HG03565 (cell line): ENCODE results near the gene CIITA.
A peak's percentile ranks its signal among the peaks of the same experiment; 100 is the strongest.
"Not testable (repeated sequence)": the region's sequence is repeated elsewhere in the genome, so short reads cannot be mapped to it uniquely, and the experiment has no call there.

Experiments
- ATAC-seq: cut with Tn5 transposase; IDR thresholded peaks from one replicate; pipeline ENCODE4 v1.9.1; 2021; ENCODE audit warnings: mild to moderate bottlenecking, moderate library complexity; ENCODE audit not compliant: unreplicated experiment

The CIITA gene, protein sequence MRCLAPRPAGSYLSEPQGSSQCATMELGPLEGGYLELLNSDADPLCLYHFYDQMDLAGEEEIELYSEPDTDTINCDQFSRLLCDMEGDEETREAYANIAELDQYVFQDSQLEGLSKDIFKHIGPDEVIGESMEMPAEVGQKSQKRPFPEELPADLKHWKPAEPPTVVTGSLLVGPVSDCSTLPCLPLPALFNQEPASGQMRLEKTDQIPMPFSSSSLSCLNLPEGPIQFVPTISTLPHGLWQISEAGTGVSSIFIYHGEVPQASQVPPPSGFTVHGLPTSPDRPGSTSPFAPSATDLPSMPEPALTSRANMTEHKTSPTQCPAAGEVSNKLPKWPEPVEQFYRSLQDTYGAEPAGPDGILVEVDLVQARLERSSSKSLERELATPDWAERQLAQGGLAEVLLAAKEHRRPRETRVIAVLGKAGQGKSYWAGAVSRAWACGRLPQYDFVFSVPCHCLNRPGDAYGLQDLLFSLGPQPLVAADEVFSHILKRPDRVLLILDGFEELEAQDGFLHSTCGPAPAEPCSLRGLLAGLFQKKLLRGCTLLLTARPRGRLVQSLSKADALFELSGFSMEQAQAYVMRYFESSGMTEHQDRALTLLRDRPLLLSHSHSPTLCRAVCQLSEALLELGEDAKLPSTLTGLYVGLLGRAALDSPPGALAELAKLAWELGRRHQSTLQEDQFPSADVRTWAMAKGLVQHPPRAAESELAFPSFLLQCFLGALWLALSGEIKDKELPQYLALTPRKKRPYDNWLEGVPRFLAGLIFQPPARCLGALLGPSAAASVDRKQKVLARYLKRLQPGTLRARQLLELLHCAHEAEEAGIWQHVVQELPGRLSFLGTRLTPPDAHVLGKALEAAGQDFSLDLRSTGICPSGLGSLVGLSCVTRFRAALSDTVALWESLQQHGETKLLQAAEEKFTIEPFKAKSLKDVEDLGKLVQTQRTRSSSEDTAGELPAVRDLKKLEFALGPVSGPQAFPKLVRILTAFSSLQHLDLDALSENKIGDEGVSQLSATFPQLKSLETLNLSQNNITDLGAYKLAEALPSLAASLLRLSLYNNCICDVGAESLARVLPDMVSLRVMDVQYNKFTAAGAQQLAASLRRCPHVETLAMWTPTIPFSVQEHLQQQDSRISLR

DNA sequence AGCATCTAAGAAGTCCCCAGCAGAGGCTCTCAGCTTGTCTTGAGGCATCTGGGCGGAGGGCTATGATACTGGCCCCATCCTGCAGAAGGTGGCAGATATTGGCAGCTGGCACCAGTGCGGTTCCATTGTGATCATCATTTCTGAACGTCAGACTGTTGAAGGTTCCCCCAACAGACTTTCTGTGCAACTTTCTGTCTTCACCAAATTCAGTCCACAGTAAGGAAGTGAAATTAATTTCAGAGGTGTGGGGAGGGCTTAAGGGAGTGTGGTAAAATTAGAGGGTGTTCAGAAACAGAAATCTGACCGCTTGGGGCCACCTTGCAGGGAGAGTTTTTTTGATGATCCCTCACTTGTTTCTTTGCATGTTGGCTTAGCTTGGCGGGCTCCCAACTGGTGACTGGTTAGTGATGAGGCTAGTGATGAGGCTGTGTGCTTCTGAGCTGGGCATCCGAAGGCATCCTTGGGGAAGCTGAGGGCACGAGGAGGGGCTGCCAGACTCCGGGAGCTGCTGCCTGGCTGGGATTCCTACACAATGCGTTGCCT lies at the start of gene CIITA:
TSS of gene CIITA (plus strand) at position 404 of the 543 bp plus-strand sequence. CDS start at position 533, 129 bp downstream.
- peak; percentile 39 for ATAC-seq

DNA sequence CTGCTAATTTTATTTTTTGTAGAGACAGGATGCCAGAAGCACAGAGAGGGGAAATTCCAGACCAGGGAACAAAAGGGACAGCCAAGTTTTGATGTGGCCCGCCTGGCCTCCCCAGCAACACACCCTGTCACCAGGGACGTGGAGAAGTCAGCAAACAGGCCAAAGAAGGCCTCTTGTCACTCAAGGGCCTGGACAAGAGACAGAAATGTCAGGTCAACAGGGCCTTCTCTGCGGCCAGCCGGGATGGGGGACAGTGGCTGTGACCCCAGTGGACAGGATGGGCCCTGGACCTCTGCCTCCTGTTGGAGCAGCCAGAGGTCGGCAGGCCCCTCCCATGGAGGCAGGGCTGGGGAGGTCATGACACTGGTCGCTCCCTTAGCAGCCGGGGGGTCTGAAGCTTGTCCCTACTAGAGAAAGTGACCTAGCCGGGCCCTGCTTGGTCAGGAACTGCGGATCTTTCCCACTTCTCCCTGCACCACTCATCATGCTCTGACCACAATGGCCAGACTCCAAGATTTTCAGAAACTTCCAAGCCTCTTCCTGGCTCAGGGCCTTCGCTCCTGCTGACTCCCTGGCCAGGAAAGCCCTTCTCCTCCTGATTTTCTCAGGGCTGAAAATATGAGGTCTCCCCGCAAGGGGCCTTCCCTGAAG lies 49.2 kb upstream of the CIITA start:
- no peak for ATAC-seq

GRCh38 chr16:10828851-10829366 lies 48.1 kb upstream of the CIITA start:
- no peak for ATAC-seq

- not testable (repeated sequence) for ATAC-seq
These were observed 47.5 kb upstream of the CIITA start for GRCh38 chr16:10829390-10830098.

DNA sequence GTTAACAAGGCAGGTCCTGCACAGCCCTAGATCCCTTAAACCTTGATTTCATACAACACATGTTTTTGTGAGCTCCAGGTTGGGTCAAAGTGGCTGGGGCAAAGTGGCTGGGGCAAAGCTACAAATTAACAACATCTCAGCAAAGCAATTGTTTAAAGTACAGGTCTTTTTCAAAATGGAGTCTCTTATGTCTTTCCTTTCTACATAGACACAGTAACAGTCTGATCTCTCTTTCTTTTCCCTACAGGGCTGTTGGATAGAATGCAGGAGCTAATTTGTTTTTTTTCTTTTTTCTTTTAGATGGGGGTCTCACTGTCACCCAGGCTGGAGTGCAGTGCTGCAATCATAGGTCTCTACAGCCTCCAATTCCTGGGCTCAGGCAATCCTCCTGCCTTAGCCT lies 46.8 kb upstream of the CIITA start:
- not testable (repeated sequence) for ATAC-seq

DNA sequence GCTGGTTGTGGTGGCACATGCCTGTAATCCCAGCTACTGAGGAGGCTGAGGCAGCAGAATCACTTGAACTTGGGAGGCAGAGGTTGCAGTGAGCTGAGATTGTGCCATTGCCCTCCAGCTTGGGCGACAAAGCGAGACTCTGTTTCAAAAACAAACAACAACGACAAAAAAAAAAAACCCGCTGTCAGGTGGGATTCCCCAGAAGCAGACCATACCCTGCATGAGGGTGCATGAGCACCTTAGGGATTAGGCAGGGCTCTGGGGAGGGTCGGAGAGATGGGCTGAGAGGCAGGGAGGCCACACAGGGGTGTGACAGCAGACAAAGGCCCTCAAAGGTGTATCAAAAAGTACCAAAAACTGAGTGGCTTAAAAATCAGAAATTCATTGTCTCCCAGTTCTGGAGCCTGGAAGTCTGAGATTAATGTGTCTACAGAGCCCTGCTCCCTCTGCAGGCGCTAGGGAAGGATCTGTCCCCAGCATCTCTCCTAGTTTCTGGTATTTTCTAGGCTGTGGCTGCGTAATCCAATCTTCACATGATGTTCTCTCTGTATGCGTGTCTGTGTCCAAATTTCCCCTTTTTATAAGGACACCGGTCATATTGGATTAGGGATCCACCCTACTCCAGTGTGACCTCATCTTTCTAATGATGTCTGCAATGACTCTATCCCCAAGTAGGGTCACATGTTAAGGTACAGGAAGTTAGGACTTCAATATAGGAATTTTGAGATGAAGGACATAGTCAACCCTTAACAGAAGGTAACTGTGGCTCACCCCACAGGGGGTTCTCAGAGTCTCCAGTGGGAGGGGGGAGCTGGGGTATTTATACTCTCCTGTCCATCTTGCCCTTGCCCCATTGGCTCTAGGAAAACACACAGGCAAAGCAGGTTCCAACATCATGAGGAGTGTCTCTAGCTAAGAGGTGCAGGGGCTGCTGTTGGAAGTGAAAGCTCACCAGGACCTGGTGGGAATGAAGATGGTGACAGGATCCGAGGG lies 44.8 kb upstream of the CIITA start:
- no peak for ATAC-seq

DNA sequence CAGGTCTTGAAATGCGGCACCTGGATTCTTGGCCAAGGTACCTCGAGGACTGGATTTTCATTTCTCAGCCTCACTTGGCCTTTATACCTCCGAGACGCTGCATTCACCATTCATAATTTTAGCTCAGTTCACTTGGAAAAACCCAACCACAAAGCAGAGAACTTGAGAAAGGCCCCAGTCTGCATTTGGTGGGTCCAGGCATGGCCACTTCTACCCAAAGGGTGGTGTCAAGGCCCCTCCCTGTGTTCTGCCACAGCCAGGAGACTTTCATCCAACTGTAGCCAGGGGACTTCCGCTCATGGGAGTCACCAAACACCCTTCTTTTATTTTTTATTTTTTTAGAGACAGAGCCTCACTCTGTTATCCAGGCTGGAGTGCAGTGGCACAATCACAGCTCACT lies 43.7 kb upstream of the CIITA start:
- ATAC-seq, result no peak

DNA sequence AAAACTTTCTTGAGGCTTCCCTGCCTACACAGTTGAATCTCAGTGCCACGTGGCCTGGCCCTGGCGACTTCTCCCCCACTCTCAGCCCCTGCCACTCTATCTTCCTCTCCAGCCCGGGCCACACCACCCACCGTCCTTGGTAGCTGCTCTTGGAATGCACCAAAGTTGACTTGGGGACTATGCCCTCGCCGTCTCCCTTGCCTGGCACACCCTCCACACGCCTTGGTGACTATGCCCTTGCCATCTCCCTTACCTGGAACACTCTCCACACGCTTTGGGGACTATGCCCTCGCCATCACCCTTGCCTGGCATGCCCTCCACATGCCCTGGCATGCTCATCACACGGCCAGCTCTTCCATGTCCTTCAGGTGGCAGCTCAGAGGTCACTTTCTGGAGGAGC lies 42.9 kb upstream of the CIITA start:
- no peak for ATAC-seq

DNA sequence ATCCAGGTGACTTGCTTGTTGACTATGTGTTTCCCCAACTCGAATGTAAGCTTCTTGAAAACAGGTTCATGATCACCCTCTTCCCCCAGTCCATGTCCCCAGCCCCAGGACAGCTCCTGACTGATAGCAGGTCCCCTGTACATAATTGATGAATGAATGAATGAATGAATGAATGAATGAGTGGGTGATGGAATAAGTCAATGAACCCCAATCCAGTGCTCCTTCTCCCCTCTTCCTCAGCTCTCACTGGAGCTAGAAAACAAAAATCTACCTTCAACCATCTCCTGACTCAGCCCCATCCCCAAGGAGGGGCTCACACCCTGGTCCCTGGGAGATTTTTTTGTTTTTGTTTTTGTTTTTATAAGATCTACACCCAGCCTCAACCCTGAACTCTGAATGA lies 42.2 kb upstream of the CIITA start:
- no peak for ATAC-seq

DNA sequence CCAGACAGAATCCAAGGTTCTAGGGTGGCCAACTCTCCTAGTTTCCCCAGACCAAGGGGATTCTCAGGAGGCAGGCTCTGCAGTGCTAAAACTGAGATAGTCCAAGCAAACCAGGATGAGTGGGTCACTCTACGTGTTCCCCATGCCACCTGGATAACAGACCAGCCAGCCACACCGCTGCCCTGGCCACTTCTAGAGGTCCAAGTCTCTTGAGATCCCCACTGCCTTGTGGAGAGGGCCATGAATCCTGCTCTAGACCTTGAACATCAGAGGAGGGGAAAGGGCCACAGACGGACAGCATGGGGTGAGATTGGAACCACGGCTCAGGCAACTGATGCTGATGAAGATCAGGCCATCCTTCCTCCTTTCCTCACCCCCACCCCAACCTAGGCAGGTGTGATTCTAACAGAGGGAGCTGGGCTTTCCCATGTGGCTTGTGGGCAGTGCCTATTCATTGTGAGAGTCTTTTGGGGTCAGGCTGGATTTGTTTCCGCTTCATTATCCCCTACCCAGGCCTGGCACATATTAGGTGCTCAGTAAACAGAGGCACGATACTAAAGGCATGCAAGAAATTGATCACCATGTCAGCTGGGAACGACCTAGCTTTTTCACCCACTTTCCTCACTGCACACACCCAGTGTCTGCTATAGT lies 41.6 kb upstream of the CIITA start:
- ATAC-seq, result no peak

DNA sequence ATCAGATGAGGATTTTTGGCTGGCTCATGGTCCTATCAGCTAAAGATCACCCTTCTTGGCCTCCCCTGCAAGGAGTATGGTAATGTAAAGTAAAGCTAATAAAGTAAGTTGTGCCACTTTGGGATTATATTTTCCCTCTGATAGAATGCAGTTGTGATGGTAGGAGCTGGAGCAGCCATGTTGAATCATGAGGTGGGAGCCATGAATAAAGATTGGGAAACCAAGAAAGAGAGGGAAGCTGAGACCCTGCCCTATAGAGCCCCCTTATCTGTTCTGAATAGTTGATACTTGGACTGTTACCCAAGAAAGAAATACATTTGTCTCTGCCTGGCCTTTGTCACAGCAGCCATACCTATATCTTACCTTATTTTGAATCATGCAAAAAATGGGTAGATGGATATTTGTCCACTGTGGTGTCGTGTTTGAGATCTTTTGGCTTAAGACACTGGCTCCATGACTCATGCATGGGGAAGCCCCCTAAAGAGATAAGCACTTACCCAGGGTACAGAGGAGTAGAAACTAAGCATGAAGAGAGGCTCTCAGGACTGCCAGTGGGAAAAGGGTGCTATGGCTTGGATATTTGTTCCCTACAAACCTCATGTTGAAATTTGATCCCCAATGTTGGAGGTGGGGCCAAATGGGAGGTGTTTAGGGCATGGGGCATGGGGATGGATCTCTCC lies 40.7 kb upstream of the CIITA start:
- no peak for ATAC-seq

DNA sequence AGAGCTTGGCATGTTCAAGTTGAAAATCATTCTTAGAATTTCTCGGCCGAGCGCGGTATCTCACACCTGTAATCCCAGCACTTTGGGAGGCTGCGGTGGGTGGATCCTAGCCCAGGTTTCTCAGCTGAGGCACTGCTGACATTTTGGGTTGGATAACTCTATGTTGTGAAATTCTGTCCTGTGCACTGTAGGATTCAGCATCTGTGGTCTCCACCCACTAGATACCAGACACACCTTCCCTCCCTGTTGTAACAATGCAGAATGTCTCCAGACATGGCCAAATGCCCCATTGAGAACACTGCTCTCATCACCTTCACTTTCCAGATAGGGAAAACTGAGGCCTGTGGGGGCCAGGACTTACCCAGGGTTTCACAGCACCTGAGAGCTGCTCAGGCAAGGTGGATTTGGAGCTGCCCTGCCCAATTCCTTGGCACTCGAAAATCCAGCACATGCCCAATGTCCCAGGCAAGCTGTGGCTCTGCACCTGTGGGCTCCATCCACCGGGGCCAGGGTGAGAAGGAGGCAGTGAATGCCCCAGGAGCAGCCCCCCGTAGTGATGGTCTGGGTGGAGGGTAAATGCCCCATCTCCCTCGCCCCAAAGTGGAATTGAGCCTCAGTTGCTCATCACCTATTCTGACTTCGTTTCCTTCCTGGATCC lies 38.3 kb upstream of the CIITA start:
- no peak for ATAC-seq

DNA sequence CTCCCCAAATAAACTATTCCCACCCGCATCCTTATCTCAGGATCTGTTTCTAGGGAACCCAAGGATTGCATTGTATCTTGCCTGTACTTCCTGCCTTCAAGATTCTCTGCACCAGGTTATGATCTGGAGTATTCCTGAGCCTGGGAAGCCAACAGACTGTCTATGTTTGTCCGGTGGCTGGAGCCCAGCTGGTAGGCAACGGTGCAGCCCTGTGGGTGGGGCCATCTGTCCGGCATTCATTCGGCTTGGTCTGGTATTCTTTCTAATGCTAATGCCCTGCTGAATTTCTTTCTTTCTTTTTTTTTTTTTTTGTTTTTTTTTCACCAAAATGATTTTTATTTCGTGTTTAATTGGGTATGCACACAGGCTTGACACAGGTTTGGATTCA lies 37.7 kb upstream of the CIITA start:
- no peak for ATAC-seq

DNA sequence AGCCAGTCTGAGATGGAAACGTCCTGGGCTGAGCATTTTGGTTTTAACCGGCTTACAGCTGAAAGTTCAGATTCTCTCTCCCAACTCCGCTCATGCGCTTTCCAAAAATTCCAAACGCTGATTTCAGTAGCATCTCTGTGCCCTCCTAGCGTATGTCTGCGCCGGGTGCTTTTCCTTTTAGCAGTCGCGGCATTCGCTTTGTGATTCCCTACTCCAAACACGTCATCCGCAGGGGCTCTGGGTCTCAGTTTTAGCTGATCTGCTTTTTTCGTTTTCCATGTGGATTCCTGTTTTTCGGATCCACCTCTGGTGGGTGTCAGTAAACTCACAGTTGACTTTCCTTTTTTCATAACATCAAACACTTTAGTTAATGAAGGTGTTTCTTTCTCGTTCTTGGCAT lies 36.3 kb upstream of the CIITA start:
- ATAC-seq, result no peak

DNA sequence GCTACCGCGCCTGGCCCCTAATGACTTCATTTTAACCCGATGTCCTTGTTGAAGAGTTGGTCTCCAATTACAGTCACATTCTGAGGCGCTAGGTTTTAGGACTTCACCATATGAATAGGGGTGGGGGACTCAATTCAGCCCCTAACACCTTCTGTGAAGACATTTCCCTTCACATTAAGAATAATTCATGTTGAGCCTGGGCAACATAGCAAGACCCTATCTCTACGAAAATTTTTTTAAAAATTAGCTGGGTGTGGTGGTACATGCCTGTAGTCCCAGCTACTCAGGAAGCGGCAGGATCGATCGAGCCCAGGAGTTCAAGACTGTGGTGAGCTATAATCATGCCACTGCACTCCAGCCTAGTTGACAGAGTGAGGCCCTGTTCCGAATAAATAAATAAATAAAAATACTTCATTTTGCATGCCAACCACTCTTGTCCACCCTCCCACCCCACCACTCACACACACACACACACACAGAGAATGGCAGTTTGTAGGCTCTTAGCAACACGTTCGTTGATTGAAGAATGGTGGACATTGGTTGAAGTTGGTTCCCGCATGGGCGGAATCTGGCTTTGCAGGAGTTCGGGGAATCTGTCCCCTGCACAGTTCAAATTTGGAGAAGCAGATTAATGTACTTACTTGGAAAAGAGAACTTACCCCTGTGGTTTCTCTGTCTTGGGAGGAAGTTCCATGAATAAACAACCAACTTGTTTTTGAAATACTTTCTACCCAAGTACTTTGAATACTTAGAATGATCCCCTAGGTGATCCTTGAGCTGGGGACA lies 30.6 kb upstream of the CIITA start:
- no peak for ATAC-seq

GRCh38 chr16:10847176-10847575 lies 29.8 kb upstream of the CIITA start:
- no peak for ATAC-seq
